Uterus (tissue), 2 donors: ENCODE results near the gene CACNB2.

Source experiments
- CTCF ChIP-seq, 4 experiments: fragments of 200-600 bp in 2 of 4; fragments of 450-650 bp in 2 of 4; sonication (generic) in 2 of 4; IDR thresholded peaks; one replicate each; pipeline ENCODE4 v1.5.1; 2016 to 2019; ENCODE audit warnings: antibody characterized with exemption in 4 of 4, mild to moderate bottlenecking in 2 of 4, moderate library complexity in 1 of 4
- POLR2A ChIP-seq, 2 donors: fragments of 450-650 bp; IDR thresholded peaks; one replicate each; pipeline ENCODE4 v1.6.1; 2016; ENCODE audit warnings: antibody characterized with exemption in 2 of 2, mild to moderate bottlenecking in 1 of 2, moderate library complexity in 1 of 2

GRCh38 chr10:18201877-18202276 lies 61.7 kb downstream of the CACNB2 start:
- no peak for TF ChIP-seq CTCF (IDR thresholded peaks at IDR 0.05)
- TF ChIP-seq POLR2A (IDR thresholded peaks at IDR 0.05) = no peak
